GM18909 (cell line): ENCODE data around the gene PRR33.
"Not testable (repeated sequence)": the region's sequence is repeated elsewhere in the genome, so short reads cannot be mapped to it uniquely, and the experiment has no call there.

Experiments used
- ATAC-seq: cut with Tn5 transposase; IDR thresholded peaks from one replicate; pipeline ENCODE4 v1.9.1; 2021; ENCODE audit warnings: mild to moderate bottlenecking; ENCODE audit not compliant: unreplicated experiment, poor library complexity

PRR33 gene

DNA sequence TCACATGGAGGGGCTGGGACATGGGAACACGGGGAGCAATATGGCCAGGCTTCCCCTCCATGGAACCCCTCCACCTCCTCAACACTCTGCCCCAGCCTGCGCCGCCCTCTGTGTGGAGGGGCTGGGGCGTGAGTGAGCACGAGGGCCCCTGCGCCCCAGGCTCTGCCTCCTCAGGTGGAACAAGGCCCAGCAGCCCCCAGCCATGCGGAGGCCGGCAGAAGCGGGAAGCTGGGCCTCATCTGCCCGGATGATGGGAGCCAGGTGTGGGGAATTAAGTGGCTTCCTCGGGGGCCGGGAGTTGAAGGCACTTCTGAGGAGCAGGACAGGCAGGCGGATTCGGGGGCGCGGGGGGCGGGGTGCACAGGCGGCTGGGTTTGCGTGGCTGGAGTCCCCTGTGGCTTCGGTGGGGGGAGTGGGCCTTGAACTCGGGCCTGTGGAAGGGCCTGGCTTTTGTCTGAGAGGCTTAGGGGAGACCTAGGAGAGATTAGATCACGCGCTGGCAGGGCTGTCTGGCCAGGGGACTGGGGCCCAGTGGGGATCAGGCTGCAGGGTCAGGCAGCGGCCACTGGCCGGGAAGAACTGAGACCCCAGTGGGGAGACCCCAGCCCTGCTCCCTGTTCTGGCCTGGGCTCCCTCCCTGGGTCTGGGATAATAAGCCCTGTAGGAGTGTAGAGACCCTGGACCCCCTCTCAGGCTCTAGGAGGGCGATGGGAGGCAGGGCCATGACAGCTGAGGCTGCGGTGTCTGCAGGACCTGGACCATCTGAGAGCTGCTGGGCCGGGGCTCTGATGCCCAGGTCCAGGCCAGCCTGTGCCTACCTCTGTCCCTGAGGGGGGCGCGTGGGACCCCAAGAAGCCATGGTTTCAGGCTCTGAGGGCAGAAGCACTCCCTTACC lies 13.3 kb downstream of the PRR33 start:
- ATAC-seq: no peak

- no peak for ATAC-seq
Measured at GRCh38 chr11:1877211-1878136, 14.2 kb downstream of the PRR33 start.

DNA sequence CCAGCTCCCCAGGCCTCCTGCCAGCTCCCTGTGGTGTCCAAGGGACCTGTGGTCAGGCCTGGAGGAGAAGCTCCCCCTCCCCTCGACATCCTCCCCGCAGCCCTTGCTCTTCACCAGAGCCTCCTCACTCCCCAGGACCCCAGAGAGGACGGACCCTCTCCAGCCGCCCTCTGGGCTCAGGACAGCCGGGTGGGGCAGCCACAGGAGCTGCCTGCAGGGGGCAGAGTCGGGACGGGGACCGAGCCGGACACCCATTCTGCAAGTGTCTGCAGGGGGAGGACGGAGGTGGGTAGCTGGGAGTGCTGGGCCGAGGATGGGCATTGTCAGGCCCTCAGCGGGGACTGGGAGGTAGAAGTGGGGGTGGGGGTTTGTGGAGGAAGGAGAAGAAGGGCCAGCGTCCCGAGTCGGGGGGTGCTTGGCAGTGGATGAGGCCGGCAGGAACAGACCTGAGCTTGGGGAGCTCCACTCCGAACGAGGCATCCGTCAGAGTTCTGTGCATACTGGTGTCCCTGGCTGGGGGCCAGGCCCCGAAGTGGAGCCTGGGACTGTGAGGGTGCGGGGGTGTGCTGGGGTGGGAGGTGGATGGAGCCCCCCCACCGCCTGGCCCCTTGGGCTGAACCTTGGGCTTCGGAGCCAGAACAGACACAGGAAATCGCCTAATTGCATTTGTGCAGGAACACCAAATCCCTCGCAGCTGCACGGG lies 15.2 kb downstream of the PRR33 start:
- no peak for ATAC-seq

GRCh38 chr11:1875851-1876301 lies 15.8 kb downstream of the PRR33 start:
- ATAC-seq: not testable (repeated sequence)

GRCh38 chr11:1875093-1875850 lies 16.4 kb downstream of the PRR33 start:
- no peak for ATAC-seq

DNA sequence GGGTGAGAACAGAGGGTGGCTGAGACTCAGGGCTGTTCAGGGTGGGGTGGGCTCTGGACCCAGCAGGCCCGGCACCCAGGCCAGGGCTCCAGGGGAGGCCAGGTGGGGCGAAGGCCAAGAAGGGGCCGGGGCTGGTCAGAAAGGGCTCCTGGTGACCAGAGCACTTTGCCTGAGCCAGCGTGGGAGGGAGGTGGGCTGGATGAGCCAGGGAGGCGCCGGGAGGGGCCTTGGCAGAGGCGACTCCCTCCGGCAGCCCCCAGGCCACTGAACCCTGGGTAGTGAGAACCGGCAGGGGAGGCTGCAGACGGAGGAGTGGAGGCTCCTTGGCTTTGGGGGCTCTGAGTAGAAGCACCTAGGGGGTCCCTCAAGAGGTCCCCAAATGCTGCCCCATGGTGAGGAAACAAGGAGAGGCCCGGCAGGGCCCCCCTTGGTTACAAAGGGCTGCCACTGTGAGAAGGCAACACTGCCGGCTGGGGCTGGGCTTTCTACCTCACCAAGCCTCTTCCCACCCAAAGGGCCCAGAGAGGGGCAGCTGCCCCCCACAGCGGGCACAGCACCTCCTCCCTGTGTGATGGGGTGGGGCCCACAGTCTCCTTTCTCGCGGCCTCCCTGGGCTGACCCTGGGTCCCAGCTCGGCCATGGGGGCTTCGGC lies 17.1 kb downstream of the PRR33 start:
- not testable (repeated sequence) for ATAC-seq

GRCh38 chr11:1873813-1874150 lies 17.9 kb downstream of the PRR33 start:
- ATAC-seq: not testable (repeated sequence)

GRCh38 chr11:1873048-1873812 lies 18.5 kb downstream of the PRR33 start:
- no peak for ATAC-seq

DNA sequence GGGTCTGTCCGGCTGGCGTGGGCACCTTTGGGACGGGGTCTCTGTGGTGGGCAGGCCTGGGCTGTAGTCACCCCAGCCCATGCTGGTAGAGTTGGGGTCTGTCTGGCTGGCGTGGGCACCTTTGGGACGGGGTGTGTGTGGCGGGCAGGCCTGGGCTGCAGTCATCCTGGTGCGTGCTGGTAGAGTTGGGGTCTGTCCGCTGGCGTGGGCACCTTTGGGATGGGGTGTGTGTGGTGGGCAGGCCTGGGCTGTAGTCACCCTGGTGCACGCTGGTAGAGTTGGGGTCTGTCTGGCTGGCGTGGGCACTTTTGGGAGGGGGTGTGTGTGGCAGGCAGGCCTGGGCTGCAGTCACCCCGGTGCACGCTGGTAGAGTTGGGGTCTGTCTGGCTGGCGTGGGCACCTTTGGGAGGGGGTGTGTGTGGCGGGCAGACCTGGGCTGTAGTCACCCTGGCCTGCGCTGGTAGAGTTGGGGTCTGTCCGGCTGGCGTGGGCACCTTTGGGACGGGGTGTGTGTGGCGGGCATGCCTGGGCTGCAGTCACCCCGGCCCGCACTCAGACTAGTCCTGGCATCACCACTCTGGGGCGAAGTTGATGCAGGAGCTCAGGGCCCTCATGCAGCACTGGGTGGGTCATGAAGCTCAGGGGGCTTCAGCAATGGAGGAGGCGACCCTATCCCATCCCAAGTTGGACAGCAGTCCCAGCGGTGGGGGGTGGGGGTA lies 19.3 kb downstream of the PRR33 start:
- ATAC-seq: no peak

DNA sequence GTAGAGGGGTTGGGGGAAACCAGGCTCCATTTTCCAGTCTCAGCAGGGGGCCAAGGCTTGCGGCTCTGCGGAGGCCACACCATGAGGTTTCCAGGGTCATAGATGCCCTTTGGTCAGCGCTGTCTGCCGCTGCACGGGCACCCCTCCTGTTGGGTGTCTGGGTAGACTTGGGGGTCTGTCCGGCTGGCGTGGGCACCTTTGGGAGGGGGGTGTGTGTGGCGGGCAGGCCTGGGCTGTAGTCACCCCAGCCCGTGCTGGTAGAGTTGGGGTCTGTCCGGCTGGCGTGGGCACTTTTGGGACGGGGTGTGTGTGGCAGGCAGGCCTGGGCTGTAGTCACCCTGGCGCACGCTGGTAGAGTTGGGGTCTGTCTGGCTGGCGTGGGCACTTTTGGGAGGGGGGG lies 20.2 kb downstream of the PRR33 start:
- no peak for ATAC-seq

DNA sequence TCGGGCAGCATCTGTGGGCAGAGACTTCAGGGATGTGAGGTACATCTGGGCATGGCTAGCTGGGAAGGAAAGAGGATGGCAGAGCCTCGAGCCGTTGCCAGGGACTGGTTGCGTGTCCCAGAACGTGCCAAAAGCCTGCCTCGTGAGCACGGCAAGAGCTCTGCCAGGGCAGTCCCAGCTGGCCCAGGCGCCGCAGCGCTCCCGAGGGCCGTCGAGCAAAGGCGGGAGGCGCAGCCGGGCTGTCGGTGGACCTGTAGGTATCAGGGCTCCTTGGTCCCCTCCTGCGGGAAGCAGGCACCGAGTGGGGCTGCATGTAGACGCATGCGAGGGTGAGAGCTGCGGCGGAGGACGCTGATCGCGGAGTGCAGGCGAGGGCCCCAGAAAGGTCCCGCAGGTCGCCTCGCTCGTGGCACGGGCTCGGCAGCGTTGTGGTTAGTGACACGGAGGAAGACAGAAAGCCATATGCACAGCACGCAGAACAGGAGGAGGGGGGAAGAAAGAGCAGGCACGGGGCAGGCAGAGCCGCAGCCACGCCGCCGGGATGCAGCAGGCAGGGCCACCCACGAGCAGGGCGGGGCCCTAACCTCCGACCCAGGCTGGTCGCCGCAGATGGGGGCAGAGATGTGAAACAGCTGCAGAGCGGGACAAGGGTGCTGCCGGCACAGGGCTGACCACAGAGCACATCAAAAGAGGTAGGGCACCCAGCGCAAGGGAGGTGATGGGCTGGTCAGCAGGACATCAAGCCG lies 20.8 kb downstream of the PRR33 start:
- ATAC-seq: no peak

GRCh38 chr11:1870326-1870696 lies 21.4 kb downstream of the PRR33 start:
- ATAC-seq: no peak

DNA sequence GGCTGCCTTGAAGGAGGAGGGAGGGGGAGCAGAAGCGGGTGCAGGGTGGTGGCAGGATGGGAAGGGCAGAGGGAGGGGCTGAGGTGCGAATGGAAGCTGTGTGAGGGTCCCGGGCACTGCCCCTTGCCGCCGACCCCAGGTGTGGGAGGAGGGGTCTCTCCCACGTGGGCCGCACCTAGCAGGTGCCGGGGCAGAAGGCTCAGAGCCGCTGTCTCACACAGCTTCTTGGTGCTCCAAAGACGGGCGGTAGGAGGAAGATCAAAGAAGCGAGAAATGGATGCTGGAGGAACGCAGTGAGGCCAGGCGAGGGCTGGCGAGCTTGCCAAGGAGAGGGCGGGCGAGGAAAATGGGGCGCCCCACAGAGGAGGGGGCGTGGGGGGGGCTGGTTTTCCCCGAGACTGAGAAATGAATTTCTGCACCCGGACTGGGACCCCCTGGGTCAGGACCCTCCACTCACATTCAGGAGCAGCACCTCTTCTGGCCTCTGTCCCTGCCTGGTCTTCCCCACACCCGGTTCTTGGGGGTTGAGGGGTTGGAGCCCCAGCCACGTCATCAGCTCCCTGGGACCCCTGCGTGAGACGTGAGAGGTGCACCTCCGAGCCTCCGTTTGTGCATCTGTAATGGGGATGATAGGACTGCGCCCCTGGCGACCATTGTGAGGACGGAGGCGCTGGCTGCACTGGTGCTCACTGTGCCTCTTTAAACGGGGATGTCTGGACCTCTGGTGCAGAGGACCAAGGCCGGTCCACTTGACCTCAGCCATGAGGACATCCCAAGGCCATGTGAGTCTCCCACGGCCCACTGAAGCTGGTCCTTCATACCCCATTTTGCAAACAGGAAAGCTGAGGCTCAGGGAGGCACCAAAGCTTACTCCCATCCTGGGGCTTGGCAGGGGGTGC lies 22.0 kb downstream of the PRR33 start:
- ATAC-seq: no peak

GRCh38 chr11:1868636-1869291 lies 22.9 kb downstream of the PRR33 start:
- ATAC-seq: no peak

- ATAC-seq: no peak
Measured at GRCh38 chr11:1868056-1868635, 23.5 kb downstream of the PRR33 start.

DNA sequence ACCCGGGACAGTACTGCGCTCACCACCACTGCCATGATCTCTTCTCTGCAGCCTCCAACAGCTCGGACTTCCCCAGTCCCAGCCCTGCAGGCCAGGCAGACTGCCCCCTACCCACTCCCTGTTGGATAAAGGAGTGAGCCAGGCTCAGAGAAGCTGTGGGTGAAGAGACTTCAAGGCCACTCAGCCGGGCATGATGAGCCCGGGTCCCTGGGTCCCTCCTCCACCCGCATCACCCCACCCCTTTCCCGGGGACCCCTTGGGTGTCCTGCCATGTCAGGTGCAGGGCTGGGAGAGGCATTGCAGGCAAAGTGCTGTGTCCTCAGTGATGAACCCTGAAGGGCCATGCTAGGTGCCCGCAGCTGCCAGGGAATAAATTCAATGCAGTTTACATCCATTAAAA lies 24.3 kb downstream of the PRR33 start:
- no peak for ATAC-seq
